NB4 (cell line): Measurements from ENCODE around the gene POLDIP2.

ENCODE experiments used
- MYC ChIP-seq: IDR thresholded peaks from 2 replicates; pipeline ENCODE4 v1.6.1; 2011; ENCODE audit warnings: low read depth, low read length
- POLR2A ChIP-seq: IDR thresholded peaks from 2 replicates; pipeline ENCODE4 v1.6.1; 2011; ENCODE audit warnings: mild to moderate bottlenecking; ENCODE audit not compliant: insufficient read length; ENCODE audit errors: extremely low read depth
- TF ChIP-seq, protein P1 (sequence below): IDR thresholded peaks from one replicate; pipeline ENCODE4 v1.5.1; 2012; ENCODE audit warnings: low read depth, low read length
- TF ChIP-seq, protein P2 (sequence below): IDR thresholded peaks from 2 replicates; pipeline ENCODE4 v1.6.1; 2011; ENCODE audit warnings: low read depth, low read length

DNA sequence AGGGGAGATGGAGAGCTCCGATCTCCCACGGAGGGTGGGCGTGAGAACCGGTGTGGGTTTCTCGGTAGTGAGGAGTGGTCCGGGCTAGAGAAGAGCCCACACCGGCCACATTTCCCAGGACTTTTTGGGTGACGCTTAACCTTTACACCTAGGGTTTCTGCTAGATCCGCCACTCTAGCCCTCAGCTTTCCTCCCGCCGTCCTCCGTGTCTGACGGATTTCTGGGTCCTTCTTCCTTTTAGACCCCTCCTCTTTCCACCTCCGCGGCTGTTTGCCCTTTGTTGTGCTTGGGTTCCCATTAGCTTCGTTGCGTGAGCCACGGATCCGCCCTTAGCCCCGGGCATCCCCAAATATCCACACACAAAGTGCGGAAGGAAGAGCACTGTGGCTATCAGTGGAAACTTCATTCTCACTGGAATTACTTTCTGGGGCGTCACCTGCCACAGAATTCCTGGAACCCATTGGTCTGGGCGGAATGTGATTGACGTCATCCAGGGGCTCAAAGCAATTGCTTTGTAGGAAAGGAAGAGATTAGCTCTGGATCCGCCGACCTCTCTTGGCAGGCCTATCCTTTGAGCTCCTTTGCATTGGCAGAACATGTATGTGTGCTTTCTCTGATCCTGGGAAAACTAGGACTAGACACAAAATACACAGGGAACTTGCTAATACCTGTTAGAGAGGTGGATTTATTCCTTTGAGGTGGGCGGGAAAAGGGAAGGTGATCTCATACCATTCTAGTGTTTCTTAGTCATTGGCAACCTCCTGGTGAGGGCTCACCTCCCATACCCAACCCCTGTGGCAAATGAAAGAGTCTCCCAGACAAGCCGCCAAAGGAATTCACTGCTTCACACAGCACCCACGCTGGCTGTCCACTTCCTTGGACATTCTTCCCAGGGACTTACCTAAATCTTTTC is 21.1 kb downstream of the POLDIP2 start:
- TF ChIP-seq, protein P1, sequence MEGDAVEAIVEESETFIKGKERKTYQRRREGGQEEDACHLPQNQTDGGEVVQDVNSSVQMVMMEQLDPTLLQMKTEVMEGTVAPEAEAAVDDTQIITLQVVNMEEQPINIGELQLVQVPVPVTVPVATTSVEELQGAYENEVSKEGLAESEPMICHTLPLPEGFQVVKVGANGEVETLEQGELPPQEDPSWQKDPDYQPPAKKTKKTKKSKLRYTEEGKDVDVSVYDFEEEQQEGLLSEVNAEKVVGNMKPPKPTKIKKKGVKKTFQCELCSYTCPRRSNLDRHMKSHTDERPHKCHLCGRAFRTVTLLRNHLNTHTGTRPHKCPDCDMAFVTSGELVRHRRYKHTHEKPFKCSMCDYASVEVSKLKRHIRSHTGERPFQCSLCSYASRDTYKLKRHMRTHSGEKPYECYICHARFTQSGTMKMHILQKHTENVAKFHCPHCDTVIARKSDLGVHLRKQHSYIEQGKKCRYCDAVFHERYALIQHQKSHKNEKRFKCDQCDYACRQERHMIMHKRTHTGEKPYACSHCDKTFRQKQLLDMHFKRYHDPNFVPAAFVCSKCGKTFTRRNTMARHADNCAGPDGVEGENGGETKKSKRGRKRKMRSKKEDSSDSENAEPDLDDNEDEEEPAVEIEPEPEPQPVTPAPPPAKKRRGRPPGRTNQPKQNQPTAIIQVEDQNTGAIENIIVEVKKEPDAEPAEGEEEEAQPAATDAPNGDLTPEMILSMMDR: no peak
- TF ChIP-seq MYC: no peak
- no peak for TF ChIP-seq POLR2A
- TF ChIP-seq, protein P2, sequence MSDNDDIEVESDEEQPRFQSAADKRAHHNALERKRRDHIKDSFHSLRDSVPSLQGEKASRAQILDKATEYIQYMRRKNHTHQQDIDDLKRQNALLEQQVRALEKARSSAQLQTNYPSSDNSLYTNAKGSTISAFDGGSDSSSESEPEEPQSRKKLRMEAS: no peak
